Germinal center (tissue), 1 donor: ENCODE measurements around the gene MAP4K1.

Source experiments
- DNase-seq: peaks from one replicate; pipeline ENCODE4 v3.0.0; 2012; ENCODE audit warnings: mixed read lengths, low spot score

Gene MAP4K1

GRCh38 chr19:38617764-38618589 lies at the start of gene MAP4K1:
Gene MAP4K1, minus strand, starts transcription at chr19:38617953. Its CDS starts 58 bp downstream, at chr19:38617895.
- DNase-seq: peak; percentile 90

- peak; percentile 60 for DNase-seq
Observed at GRCh38 chr19:38666663-38667511, 49.1 kb upstream of the MAP4K1 start.

- DNase-seq: no peak
Observed at GRCh38 chr19:38665950-38666662, 48.4 kb upstream of the MAP4K1 start.

GRCh38 chr19:38665219-38665931 lies 47.6 kb upstream of the MAP4K1 start:
- DNase-seq: no peak

- peak; percentile 76 for DNase-seq
Observed at GRCh38 chr19:38664503-38665211, 46.9 kb upstream of the MAP4K1 start.

GRCh38 chr19:38663957-38664502 lies 46.3 kb upstream of the MAP4K1 start:
- DNase-seq: no peak

- no peak for DNase-seq
Observed at GRCh38 chr19:38663156-38663651, 45.5 kb upstream of the MAP4K1 start.

- DNase-seq: no peak
Observed at GRCh38 chr19:38662537-38663155, 44.9 kb upstream of the MAP4K1 start.

GRCh38 chr19:38661996-38662395 lies 44.2 kb upstream of the MAP4K1 start:
- no peak for DNase-seq

GRCh38 chr19:38661136-38661535 lies 43.4 kb upstream of the MAP4K1 start:
- DNase-seq: no peak

GRCh38 chr19:38660724-38661123 lies 43.0 kb upstream of the MAP4K1 start:
- no peak for DNase-seq

- no peak for DNase-seq
Observed at GRCh38 chr19:38658462-38659306, 40.9 kb upstream of the MAP4K1 start.

GRCh38 chr19:38657633-38658222 lies 40.0 kb upstream of the MAP4K1 start:
- no peak for DNase-seq

GRCh38 chr19:38656171-38656981 lies 38.6 kb upstream of the MAP4K1 start:
- no peak for DNase-seq

- DNase-seq: no peak
Observed at GRCh38 chr19:38655148-38655824, 37.5 kb upstream of the MAP4K1 start.

GRCh38 chr19:38654628-38655055 lies 36.9 kb upstream of the MAP4K1 start:
- no peak for DNase-seq

GRCh38 chr19:38653028-38653571 lies 35.3 kb upstream of the MAP4K1 start:
- DNase-seq: no peak
